ENCODE results near the gene KRTAP6-2. TPM values are rescaled to one million over a fixed set of nuclear protein-coding genes. Genes with fewer than 3 reads are reported as not detected.

KRTAP6-2 gene
- total and polyA plus RNA-seq, 2 of the 8 experiments (the other 6 are each of a cell fraction or from before 2014, with no cell fraction given) = not detected

GRCh38 chr21:30646904-30647414 lies 48.3 kb upstream of the KRTAP6-2 start:
- H4K5ac ChIP-seq (ENCODE audit: insufficient read length, low read depth, low read length) = no peak overlapping the region

More at GRCh38 chr21:30646904-30647414, 48.3 kb upstream of the KRTAP6-2 start:
- no peak overlapping the region for H4K91ac ChIP-seq (replicated peaks; ENCODE audit: insufficient read length, low read length)
- H3K9me3 ChIP-seq (ENCODE audit: insufficient read depth in 2 of 2, low read depth in 1 of 2, low read length in 1 of 2) = no peaks in the 10 kb centered on the region
- no peaks in the 10 kb centered on the region for H3K79me2 ChIP-seq (ENCODE audit: control insufficient read depth in 1 of 2, insufficient read depth in 2 of 2, low read length in 2 of 2)
- no peak overlapping the region for H3K14ac ChIP-seq (ENCODE audit: insufficient read length)
- no peak overlapping the region for H2BK20ac ChIP-seq (ENCODE audit: low read length)
- no peak overlapping the region for H2AK5ac ChIP-seq (ENCODE audit: low read depth, low read length)
- H4K20me1 ChIP-seq (replicated peaks in 1 of 2; ENCODE audit: control insufficient read depth in 1 of 2, insufficient read depth in 2 of 2, low read length in 2 of 2) = no peaks in the 10 kb centered on the region
- no peak overlapping the region for H3K56ac ChIP-seq (replicated peaks; ENCODE audit: insufficient read length, low read depth, low read length)
- DNase-seq (ENCODE audit: low read depth in 1 of 2, low spot score in 2 of 2) = no peak
- 88% methylated on average over 1 of the region's 1 CpG; no CpG with 5 or more reads in 1 of the 2 experiments for WGBS, 2 experiments (ENCODE audit: extremely low coverage in 1 of 2, insufficient coverage in 1 of 2, insufficient read length in 1 of 2, insufficient replicate concordance in 2 of 2, low coverage in 1 of 2, low lambda C conversion rate in 2 of 2, missing lambda C conversion rate in 1 of 2)
- H3K4ac ChIP-seq (replicated peaks; ENCODE audit: insufficient read length, low read depth, low read length) = no peak overlapping the region
- H3K18ac ChIP-seq (ENCODE audit: extremely low read depth, low read length) = no peak overlapping the region
- no peaks in the 10 kb centered on the region for H3K36me3 ChIP-seq (ENCODE audit: control insufficient read depth in 2 of 4, insufficient read depth in 4 of 4, low read length in 3 of 4)
- no peak overlapping the region for H3K9ac ChIP-seq (replicated peaks in 1 of 4; ENCODE audit: extremely low read depth in 1 of 4, low read depth in 3 of 4, low read length in 3 of 4)
- CTCF ChIA-PET (ENCODE audit: partially characterized antibody) = no interaction called here
- no peak overlapping the region for H2AFZ ChIP-seq (ENCODE audit: low read length)
- H4K8ac ChIP-seq (ENCODE audit: extremely low read depth, insufficient read depth, low read length) = no peak overlapping the region
- no peak overlapping the region for H3K23ac ChIP-seq (ENCODE audit: insufficient read length)
- no peak overlapping the region for H2BK12ac ChIP-seq (ENCODE audit: low read depth, low read length)
- no peak overlapping the region for H3K4me3 ChIP-seq (ENCODE audit: extremely low read depth in 1 of 4, insufficient read depth in 2 of 4, low read depth in 3 of 4, low read length in 4 of 4)
- no peak for FAIRE-seq
- POLR2A ChIA-PET (ENCODE audit: partially characterized antibody) = no interaction called here
- no peaks in the 10 kb centered on the region for H3K27me3 ChIP-seq (replicated peaks in 1 of 4; ENCODE audit: control insufficient read depth in 3 of 4, extremely low read depth in 1 of 4, insufficient read depth in 3 of 4, low read length in 3 of 4)
- no peaks in the 10 kb centered on the region for H3K4me1 ChIP-seq (replicated peaks in 1 of 4; ENCODE audit: control insufficient read depth in 3 of 4, insufficient read depth in 4 of 4, low read length in 3 of 4)
- H2BK120ac ChIP-seq (replicated peaks; ENCODE audit: low read depth, low read length) = no peak overlapping the region
- H2BK5ac ChIP-seq (ENCODE audit: low read depth, low read length) = no peak overlapping the region
- H2BK15ac ChIP-seq (ENCODE audit: low read length) = no peak overlapping the region
- TF ChIP-seq GABPA (IDR thresholded peaks at IDR 0.05; ENCODE audit: borderline replicate concordance, insufficient read depth, low read length) = no peak
- no peak overlapping the region for H3K27ac ChIP-seq (ENCODE audit: low read depth, low read length)
- H3K23me2 ChIP-seq (ENCODE audit: low read depth, low read length) = no peaks in the 10 kb centered on the region
- H3K79me1 ChIP-seq (ENCODE audit: low read depth, low read length) = no peaks in the 10 kb centered on the region
- H3K4me2 ChIP-seq (ENCODE audit: insufficient read depth in 1 of 2, low read depth in 2 of 2, low read length in 2 of 2) = no peak overlapping the region
